GM12801 (cell line): ENCODE measurements around the gene TBC1D19.

Experiments
- CTCF ChIP-seq: IDR thresholded peaks from one replicate; pipeline ENCODE4 v1.5.1; 2011; ENCODE audit warnings: control low read depth; ENCODE audit not compliant: insufficient read length; ENCODE audit errors: extremely low read depth

The TBC1D19 gene

GRCh38 chr4:26729027-26729426 lies 145.1 kb downstream of the TBC1D19 start:
- TF ChIP-seq CTCF = no peak

GRCh38 chr4:26729547-26729946 lies 145.7 kb downstream of the TBC1D19 start:
- TF ChIP-seq CTCF = no peak

- TF ChIP-seq CTCF = no peak
Measured at GRCh38 chr4:26731351-26732035, 147.6 kb downstream of the TBC1D19 start.

- TF ChIP-seq CTCF = no peak
Measured at GRCh38 chr4:26732356-26732755, 148.5 kb downstream of the TBC1D19 start.

- TF ChIP-seq CTCF = no peak
Measured at GRCh38 chr4:26736621-26737020, 152.7 kb downstream of the TBC1D19 start.

- TF ChIP-seq CTCF = no peak
Measured at GRCh38 chr4:26737385-26737784, 153.5 kb downstream of the TBC1D19 start.

- no peak for TF ChIP-seq CTCF
Measured at GRCh38 chr4:26741491-26741871, 157.6 kb downstream of the TBC1D19 start.
